Cardiac muscle cell (in vitro differentiated cells and primary cell): ENCODE results near the gene MLPH. TPM values are rescaled to one million over a fixed set of nuclear protein-coding genes. Genes with fewer than 3 reads are reported as not detected.
A peak's percentile ranks its signal among the peaks of the same experiment; 100 is the strongest.

ENCODE experiments used
- DNase-seq, 2 donors: peaks; one replicate each; pipeline versions ENCODE4 v3.0.0 to v3.0.0-alpha.2; 2010 to 2017; ENCODE audit warnings: low read depth in 1 of 2, low spot score in 1 of 2
- H3K27ac ChIP-seq: fragments of 200-600 bp; sonication (generic); 2 replicates; pipeline ENCODE4 v1.5.1; 2016
- H3K27me3 ChIP-seq: fragments of 200-600 bp; sonication (generic); 2 replicates; pipeline ENCODE4 v1.6.0; 2016; ENCODE audit warnings: control low read depth
- H3K36me3 ChIP-seq: fragments of 200-600 bp; sonication (generic); 2 replicates; pipeline ENCODE4 v1.5.1; 2016; ENCODE audit warnings: control low read depth
- H3K4me1 ChIP-seq: fragments of 200-600 bp; sonication (generic); 2 replicates; pipeline ENCODE4 v1.8.1; 2017; ENCODE audit warnings: low read depth, mild to moderate bottlenecking, mixed run types
- H3K4me3 ChIP-seq: fragments of 200-600 bp; sonication (generic); 2 replicates; pipeline ENCODE4 v1.5.1; 2016; ENCODE audit warnings: mild to moderate bottlenecking
- H3K9me3 ChIP-seq: fragments of 200-600 bp; sonication (generic); 2 replicates; pipeline ENCODE4 v1.5.1; 2017; ENCODE audit warnings: low read depth, mild to moderate bottlenecking, control low read depth
- CTCF ChIP-seq: IDR thresholded peaks from 2 replicates; pipeline ENCODE4 v1.5.1; 2012; ENCODE audit warnings: low read depth, mild to moderate bottlenecking, low read length
- polyA plus RNA-seq: library from polyadenylated mRNA; unstranded; fragments of >200 nt; fragmentation: Nextera tagmentation; extraction: Ambion mirVana; gene quantifications from 2 replicates; pipeline ENCODE4 v1.2.1, GENCODE V29; 2016
- total RNA-seq: library from RNA; depleted of rRNA; stranded (reverse); fragments of >200 nt; gene quantifications from 2 replicates; pipeline ENCODE4 v1.2.3, GENCODE V29; 2016

Gene MLPH
- 0.11 and 0.27 TPM in 2 replicates for total RNA-seq
- polyA plus RNA-seq = 1.4 TPM in 1 of 2 replicates, not detected in the other

- no peak for TF ChIP-seq CTCF
- Histone ChIP-seq H3K9me3 (no peaks in the 10 kb centered on the region), H3K4me1 (peaks cover 4% of the 10 kb centered on the region), H3K27me3 (peaks cover 74% of the 10 kb centered on the region), H3K27ac (no peak within 1 kb of the TSS), H3K4me3 (peak within 1 kb of the TSS; percentile 31), H3K36me3 (no peaks in the 10 kb centered on the region)
- peak; percentile 48 to 52 for DNase-seq
These were observed at the start of gene MLPH for GRCh38 chr2:237486819-237487448. TSS of gene MLPH (plus strand) at chr2:237487251. CDS start at chr2:237493427, 6,176 bp downstream.

DNA sequence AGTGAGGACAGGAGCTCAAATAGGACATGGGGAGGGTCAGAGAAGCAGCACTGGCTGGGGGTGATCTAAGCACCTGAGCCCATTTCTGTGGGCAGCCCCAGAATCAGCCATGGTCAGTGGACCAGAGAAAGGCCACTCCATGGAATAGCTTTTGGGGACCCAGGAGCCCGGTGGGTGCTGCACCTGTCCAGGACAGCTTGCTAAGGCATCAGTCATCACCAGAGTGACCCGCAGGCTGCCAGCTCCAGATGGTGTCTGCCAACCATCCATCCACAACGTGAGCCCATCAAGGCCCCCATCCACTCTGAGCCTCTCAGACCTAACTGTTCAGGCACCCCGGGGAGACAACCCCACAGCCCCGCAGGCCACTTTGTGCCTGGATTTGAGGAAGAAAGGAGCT lies 49.5 kb upstream of the MLPH start:
- Histone ChIP-seq H3K4me1 (no peaks in the 10 kb centered on the region), H3K27me3 (no peaks in the 10 kb centered on the region), H3K9me3 (no peaks in the 10 kb centered on the region), H3K36me3 (no peaks in the 10 kb centered on the region), H3K4me3 (no peak overlapping the region), H3K27ac (no peak overlapping the region)
- TF ChIP-seq CTCF = no peak
- DNase-seq = no peak

GRCh38 chr2:237438080-237438940 lies 48.7 kb upstream of the MLPH start:
- no peak for DNase-seq
- Histone ChIP-seq H3K27me3 (no peaks in the 10 kb centered on the region), H3K36me3 (no peaks in the 10 kb centered on the region), H3K9me3 (no peaks in the 10 kb centered on the region), H3K4me3 (no peak overlapping the region), H3K27ac (no peak overlapping the region), H3K4me1 (no peaks in the 10 kb centered on the region)
- no peak for TF ChIP-seq CTCF

GRCh38 chr2:237440819-237441281 lies 46.2 kb upstream of the MLPH start:
- H3K4me3 ChIP-seq = no peak overlapping the region
- no peaks in the 10 kb centered on the region for H3K36me3 ChIP-seq
- no peak overlapping the region for H3K27ac ChIP-seq
- TF ChIP-seq CTCF = no peak
- DNase-seq = peak in 1 of 2 donors; percentile 35
- H3K4me1 ChIP-seq = no peaks in the 10 kb centered on the region
- H3K9me3 ChIP-seq = no peaks in the 10 kb centered on the region
- H3K27me3 ChIP-seq = no peaks in the 10 kb centered on the region

- H3K9me3 ChIP-seq = no peaks in the 10 kb centered on the region
- no peak for TF ChIP-seq CTCF
- H3K4me3 ChIP-seq = no peak overlapping the region
These were observed 45.3 kb upstream of the MLPH start for GRCh38 chr2:237441605-237442274.

More at GRCh38 chr2:237441605-237442274, 45.3 kb upstream of the MLPH start:
- Histone ChIP-seq H3K27ac (no peak overlapping the region), H3K36me3 (no peaks in the 10 kb centered on the region), H3K27me3 (no peaks in the 10 kb centered on the region), H3K4me1 (no peaks in the 10 kb centered on the region)
- peak in 1 of 2 donors; percentile 72 for DNase-seq
